HepG2 (cell line): ENCODE measurements around the gene TAS1R3. TPM values are rescaled to one million over a fixed set of nuclear protein-coding genes. Genes with fewer than 3 reads are reported as not detected.

Experiments
- BRCA1 ChIP-seq: sonication (generic); formaldehyde crosslinking; IDR thresholded peaks from 2 replicates; pipeline ENCODE4 v1.4.0; 2020; ENCODE audit warnings: missing genetic modification reagents
- HCFC1 ChIP-seq: fragments of 150-350 bp; IDR thresholded peaks from 2 replicates; pipeline ENCODE4 v1.6.1; 2014; ENCODE audit warnings: low read depth, low read length
- JUND ChIP-seq: sonication (generic); formaldehyde crosslinking; IDR thresholded peaks from 2 replicates; pipeline ENCODE4 v1.8.0; 2022; ENCODE audit warnings: mild to moderate bottlenecking, missing genetic modification reagents
- NCOA1 ChIP-seq: sonication (generic); formaldehyde crosslinking; IDR thresholded peaks from 2 replicates; pipeline ENCODE4 v1.9.0; 2021; ENCODE audit warnings: missing genetic modification reagents
- NFATC3 ChIP-seq: sonication (generic); formaldehyde crosslinking; IDR thresholded peaks from 2 replicates; pipeline ENCODE4 v1.5.1; 2020; ENCODE audit warnings: mild to moderate bottlenecking, missing genetic modification reagents
- NFIC ChIP-seq: IDR thresholded peaks from 2 replicates; pipeline ENCODE4 v1.6.1; 2012; ENCODE audit warnings: mild to moderate bottlenecking, low read length, inconsistent platforms
- POLR2G ChIP-seq: fragments of 200-400 bp; formaldehyde crosslinking; IDR thresholded peaks from 2 replicates; pipeline ENCODE4 v1.6.1; 2018; ENCODE audit warnings: mild to moderate bottlenecking, low read depth, low read length, moderate library complexity
- SETDB1 ChIP-seq: sonication (generic); formaldehyde crosslinking; IDR thresholded peaks from 2 replicates; pipeline ENCODE4 v1.5.1; 2020; ENCODE audit warnings: missing genetic modification reagents, mild to moderate bottlenecking, borderline replicate concordance
- SP2 ChIP-seq: sonication (generic); formaldehyde crosslinking; IDR thresholded peaks from 2 replicates; pipeline ENCODE4 v1.5.1; 2020; ENCODE audit warnings: mild to moderate bottlenecking, missing genetic modification reagents
- WIZ ChIP-seq: sonication (generic); formaldehyde crosslinking; IDR thresholded peaks from 2 replicates; pipeline ENCODE4 v1.5.1; 2020; ENCODE audit warnings: mild to moderate bottlenecking, missing genetic modification reagents
- ZKSCAN8 ChIP-seq: IDR thresholded peaks from 2 replicates; pipeline ENCODE4 v1.6.1; 2016; ENCODE audit warnings: borderline replicate concordance, missing genetic modification reagents, missing compliant biosample characterization
- ZNF282 ChIP-seq: fragments of 450-650 bp; IDR thresholded peaks from 2 replicates; pipeline ENCODE4 v1.6.1; 2018; ENCODE audit not compliant: partially characterized antibody
- ZNF3 ChIP-seq: IDR thresholded peaks from 2 replicates; pipeline ENCODE4 v1.7.0; 2017; ENCODE audit warnings: inconsistent platforms
- ZNF530 ChIP-seq: sonication (generic); formaldehyde crosslinking; IDR thresholded peaks from 2 replicates; pipeline ENCODE4 v1.5.0; 2020; ENCODE audit warnings: low read depth, mild to moderate bottlenecking, missing genetic modification reagents
- ZNF547 ChIP-seq: sonication (generic); formaldehyde crosslinking; IDR thresholded peaks from 2 replicates; pipeline ENCODE4 v1.5.1; 2020; ENCODE audit warnings: mild to moderate bottlenecking, missing genetic modification reagents
- ZNF607 ChIP-seq: sonication (generic); formaldehyde crosslinking; IDR thresholded peaks from 2 replicates; pipeline ENCODE4 v1.5.1; 2020; ENCODE audit warnings: missing genetic modification reagents, mild to moderate bottlenecking, borderline replicate concordance
- ZSCAN21 ChIP-seq: sonication (generic); formaldehyde crosslinking; IDR thresholded peaks from 2 replicates; pipeline ENCODE4 v1.8.0; 2022; ENCODE audit warnings: mild to moderate bottlenecking, missing genetic modification reagents, moderate library complexity, borderline replicate concordance
- polyA plus RNA-seq, 8 experiments: library from polyadenylated mRNA; depleted of rRNA in 3 of 8; stranded (reverse) in 7 of 8; unstranded in 1 of 8; fragments of >200 nt; fragmentation: Illumina TruSeq in 4 of 8; extraction: Trizol in 4 of 8; gene quantifications; 2 replicates each; pipeline versions ENCODE4 v1.2.1 to v1.2.3, GENCODE V29; 2011 to 2016; ENCODE audit warnings: low read depth in 4 of 8, missing spikeins in 1 of 8, mixed read lengths in 1 of 8; ENCODE audit not compliant: insufficient read depth in 1 of 8
- total RNA-seq, 5 experiments: library from RNA; depleted of rRNA; stranded (reverse); fragments of >200 nt; fragmentation: Illumina TruSeq; extraction: Trizol; gene quantifications; 2 replicates each; pipeline ENCODE4 v1.2.3, GENCODE V29; 2016; ENCODE audit warnings: low read depth in 1 of 5
- TF ChIP-seq, protein P1 (sequence below): sonication (generic); formaldehyde crosslinking; IDR thresholded peaks from 2 replicates; pipeline ENCODE4 v1.4.0; 2020; ENCODE audit warnings: missing genetic modification reagents, borderline replicate concordance
- TF ChIP-seq, protein P2 (sequence below): sonication (generic); formaldehyde crosslinking; IDR thresholded peaks from 2 replicates; pipeline ENCODE4 v1.5.1; 2020; ENCODE audit warnings: missing genetic modification reagents, mild to moderate bottlenecking, borderline replicate concordance
- TF ChIP-seq, protein P3 (sequence below): IDR thresholded peaks from 2 replicates; pipeline ENCODE4 v1.6.1; 2012; ENCODE audit warnings: low read depth, low read length, improper control_type of control experiment
- TF ChIP-seq, protein P4 (sequence below): sonication (generic); formaldehyde crosslinking; IDR thresholded peaks from 2 replicates; pipeline ENCODE4 v1.4.0; 2020; ENCODE audit warnings: mild to moderate bottlenecking, missing genetic modification reagents
- TF ChIP-seq, protein P5 (sequence below): sonication (generic); formaldehyde crosslinking; IDR thresholded peaks from 2 replicates; pipeline ENCODE4 v1.5.1; 2020; ENCODE audit warnings: mild to moderate bottlenecking, missing genetic modification reagents, borderline replicate concordance

TAS1R3 gene
- total and polyA plus RNA-seq, 2 of the 13 experiments (the other 11 are each of a cell fraction or from before 2014, with no cell fraction given), result 0.13 to 0.15 TPM

DNA sequence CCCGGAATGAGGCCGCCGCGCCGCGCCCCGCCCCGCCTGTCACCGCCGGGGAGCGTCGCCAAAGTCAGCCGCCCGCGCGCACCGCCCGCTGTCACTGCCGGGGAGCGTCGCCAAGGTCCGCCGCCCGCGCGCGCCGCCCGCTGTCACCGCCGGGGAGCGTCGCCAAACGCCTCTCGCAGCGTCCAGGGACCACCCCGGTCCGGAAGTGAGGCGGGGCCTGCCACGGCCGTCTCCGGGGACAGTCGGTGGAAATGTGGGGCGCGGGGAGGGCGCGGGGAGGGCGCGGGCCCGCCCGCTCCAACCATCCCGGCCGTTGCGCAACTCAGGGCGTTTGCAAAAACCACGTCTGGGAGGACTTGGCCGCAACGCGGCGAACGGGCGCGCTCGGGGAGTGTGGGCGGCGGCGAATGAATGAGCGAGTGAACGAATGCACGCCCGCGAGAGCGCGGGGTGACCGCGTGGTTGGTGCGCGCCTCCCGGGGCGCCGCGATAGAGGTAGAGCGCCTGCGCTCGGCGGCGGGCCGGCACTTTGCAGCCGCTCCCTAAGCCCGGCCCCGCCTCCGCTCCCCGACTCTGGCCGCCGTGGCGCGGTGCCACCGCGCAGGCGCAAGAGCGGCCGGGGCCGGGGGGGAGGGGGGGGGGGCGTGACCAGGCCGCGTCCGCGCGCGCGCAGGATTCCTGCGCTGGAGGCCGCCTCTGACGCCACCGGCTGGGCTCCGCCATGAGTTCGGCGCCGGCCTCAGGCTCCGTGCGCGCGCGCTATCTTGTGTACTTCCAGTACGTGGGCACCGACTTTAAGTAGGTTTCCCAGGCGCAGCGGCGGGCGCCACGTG, 22.9 kb upstream of the TAS1R3 start, which contains the start of the genes ACAP3 and PUSL1 (continued):
- TF ChIP-seq, protein P1, sequence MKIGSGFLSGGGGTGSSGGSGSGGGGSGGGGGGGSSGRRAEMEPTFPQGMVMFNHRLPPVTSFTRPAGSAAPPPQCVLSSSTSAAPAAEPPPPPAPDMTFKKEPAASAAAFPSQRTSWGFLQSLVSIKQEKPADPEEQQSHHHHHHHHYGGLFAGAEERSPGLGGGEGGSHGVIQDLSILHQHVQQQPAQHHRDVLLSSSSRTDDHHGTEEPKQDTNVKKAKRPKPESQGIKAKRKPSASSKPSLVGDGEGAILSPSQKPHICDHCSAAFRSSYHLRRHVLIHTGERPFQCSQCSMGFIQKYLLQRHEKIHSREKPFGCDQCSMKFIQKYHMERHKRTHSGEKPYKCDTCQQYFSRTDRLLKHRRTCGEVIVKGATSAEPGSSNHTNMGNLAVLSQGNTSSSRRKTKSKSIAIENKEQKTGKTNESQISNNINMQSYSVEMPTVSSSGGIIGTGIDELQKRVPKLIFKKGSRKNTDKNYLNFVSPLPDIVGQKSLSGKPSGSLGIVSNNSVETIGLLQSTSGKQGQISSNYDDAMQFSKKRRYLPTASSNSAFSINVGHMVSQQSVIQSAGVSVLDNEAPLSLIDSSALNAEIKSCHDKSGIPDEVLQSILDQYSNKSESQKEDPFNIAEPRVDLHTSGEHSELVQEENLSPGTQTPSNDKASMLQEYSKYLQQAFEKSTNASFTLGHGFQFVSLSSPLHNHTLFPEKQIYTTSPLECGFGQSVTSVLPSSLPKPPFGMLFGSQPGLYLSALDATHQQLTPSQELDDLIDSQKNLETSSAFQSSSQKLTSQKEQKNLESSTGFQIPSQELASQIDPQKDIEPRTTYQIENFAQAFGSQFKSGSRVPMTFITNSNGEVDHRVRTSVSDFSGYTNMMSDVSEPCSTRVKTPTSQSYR (CRISPR knock-in tag), result no peak
- TF ChIP-seq, protein P2, sequence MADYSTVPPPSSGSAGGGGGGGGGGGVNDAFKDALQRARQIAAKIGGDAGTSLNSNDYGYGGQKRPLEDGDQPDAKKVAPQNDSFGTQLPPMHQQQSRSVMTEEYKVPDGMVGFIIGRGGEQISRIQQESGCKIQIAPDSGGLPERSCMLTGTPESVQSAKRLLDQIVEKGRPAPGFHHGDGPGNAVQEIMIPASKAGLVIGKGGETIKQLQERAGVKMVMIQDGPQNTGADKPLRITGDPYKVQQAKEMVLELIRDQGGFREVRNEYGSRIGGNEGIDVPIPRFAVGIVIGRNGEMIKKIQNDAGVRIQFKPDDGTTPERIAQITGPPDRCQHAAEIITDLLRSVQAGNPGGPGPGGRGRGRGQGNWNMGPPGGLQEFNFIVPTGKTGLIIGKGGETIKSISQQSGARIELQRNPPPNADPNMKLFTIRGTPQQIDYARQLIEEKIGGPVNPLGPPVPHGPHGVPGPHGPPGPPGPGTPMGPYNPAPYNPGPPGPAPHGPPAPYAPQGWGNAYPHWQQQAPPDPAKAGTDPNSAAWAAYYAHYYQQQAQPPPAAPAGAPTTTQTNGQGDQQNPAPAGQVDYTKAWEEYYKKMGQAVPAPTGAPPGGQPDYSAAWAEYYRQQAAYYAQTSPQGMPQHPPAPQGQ, result no peak
- TF ChIP-seq SP2 (CRISPR knock-in tag) (no peak; the same call in none of the 2 replicates), ZNF607 (peak; percentile 13; the same call in 1 of the 2 replicates), ZNF530 (CRISPR knock-in tag) (no peak), HCFC1 (no peak), POLR2G (peak; percentile 59; the same call in 1 of the 2 replicates), ZSCAN21 (peak; percentile 59), ZKSCAN8 (0 out of 2 replicates have a peak, but pooled peaks have one; percentile 23), WIZ (no peak), JUND (no peak), NFATC3 (CRISPR knock-in tag) (no peak), ZNF3 (CRISPR knock-in tag) (no peak), NFIC (no peak), ZNF547 (no peak), ZNF282 (no peak), SETDB1 (CRISPR knock-in tag) (no peak), BRCA1 (CRISPR knock-in tag) (no peak), NCOA1 (CRISPR knock-in tag) (no peak)
- TF ChIP-seq, protein P3, sequence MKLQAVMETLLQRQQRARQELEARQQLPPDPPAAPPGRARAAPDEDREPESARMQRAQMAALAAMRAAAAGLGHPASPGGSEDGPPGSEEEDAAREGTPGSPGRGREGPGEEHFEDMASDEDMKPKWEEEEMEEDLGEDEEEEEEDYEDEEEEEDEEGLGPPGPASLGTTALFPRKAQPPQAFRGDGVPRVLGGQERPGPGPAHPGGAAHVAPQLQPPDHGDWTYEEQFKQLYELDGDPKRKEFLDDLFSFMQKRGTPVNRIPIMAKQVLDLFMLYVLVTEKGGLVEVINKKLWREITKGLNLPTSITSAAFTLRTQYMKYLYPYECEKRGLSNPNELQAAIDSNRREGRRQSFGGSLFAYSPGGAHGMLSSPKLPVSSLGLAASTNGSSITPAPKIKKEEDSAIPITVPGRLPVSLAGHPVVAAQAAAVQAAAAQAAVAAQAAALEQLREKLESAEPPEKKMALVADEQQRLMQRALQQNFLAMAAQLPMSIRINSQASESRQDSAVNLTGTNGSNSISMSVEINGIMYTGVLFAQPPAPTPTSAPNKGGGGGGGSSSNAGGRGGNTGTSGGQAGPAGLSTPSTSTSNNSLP, result no peak
- TF ChIP-seq, protein P4, sequence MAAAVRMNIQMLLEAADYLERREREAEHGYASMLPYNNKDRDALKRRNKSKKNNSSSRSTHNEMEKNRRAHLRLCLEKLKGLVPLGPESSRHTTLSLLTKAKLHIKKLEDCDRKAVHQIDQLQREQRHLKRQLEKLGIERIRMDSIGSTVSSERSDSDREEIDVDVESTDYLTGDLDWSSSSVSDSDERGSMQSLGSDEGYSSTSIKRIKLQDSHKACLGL (CRISPR knock-in tag), result no peak; the same call in 1 of the 2 replicates
- TF ChIP-seq, protein P5, sequence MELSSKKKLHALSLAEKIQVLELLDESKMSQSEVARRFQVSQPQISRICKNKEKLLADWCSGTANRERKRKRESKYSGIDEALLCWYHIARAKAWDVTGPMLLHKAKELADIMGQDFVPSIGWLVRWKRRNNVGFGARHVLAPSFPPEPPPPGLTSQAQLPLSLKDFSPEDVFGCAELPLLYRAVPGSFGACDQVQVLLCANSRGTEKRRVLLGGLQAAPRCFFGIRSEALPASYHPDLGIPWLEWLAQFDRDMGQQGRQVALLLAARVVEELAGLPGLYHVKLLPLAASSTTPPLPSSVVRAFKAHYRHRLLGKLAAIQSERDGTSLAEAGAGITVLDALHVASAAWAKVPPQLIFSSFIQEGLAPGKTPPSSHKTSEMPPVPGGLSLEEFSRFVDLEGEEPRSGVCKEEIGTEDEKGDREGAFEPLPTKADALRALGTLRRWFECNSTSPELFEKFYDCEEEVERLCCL (CRISPR knock-in tag), result no peak
